Nephron progenitor cell (in vitro differentiated cells): ENCODE data around the gene NAP1L5.
A peak's percentile ranks its signal among the peaks of the same experiment; 100 is the strongest.

ENCODE experiments used
- DNase-seq: peaks from one replicate; pipeline ENCODE4 v3.0.0; 2021
- H3K27ac Mint-ChIP-seq: 2 replicates; pipeline ENCODE4 v1.8.0; 2021; ENCODE audit warnings: mild to moderate bottlenecking, moderate library complexity, mixed read lengths
- H3K27me3 Mint-ChIP-seq: 2 replicates; pipeline ENCODE4 v1.8.0; 2021; ENCODE audit warnings: mild to moderate bottlenecking, low read depth, mixed read lengths; ENCODE audit not compliant: poor library complexity
- H3K36me3 Mint-ChIP-seq: 2 replicates; pipeline ENCODE4 v1.8.0; 2021; ENCODE audit warnings: low read depth, mixed read lengths
- H3K4me1 Mint-ChIP-seq: 2 replicates; pipeline ENCODE4 v1.8.0; 2021; ENCODE audit warnings: mixed read lengths
- H3K4me3 Mint-ChIP-seq: 2 replicates; pipeline ENCODE4 v1.8.0; 2021; ENCODE audit warnings: mild to moderate bottlenecking, moderate library complexity, mixed read lengths
- H3K9me3 Mint-ChIP-seq: 2 replicates; pipeline ENCODE4 v1.8.0; 2021; ENCODE audit warnings: mild to moderate bottlenecking, moderate library complexity, mixed read lengths
- CTCF ChIP-seq: fragments of 200-600 bp; sonication (generic); IDR thresholded peaks from 2 replicates; pipeline ENCODE4 v1.5.0; 2021; ENCODE audit warnings: antibody characterized with exemption

NAP1L5 gene

GRCh38 chr4:88673886-88674285, 23.7 kb downstream of the NAP1L5 start:
- no peaks in the 10 kb centered on the region for H3K36me3 Mint-ChIP-seq
- H3K27ac Mint-ChIP-seq, result no peak overlapping the region
- no peak for DNase-seq
- no peaks in the 10 kb centered on the region for H3K9me3 Mint-ChIP-seq
- H3K4me3 Mint-ChIP-seq, result no peak overlapping the region
- no peak for TF ChIP-seq CTCF
- no peaks in the 10 kb centered on the region for H3K4me1 Mint-ChIP-seq
- H3K27me3 Mint-ChIP-seq, result no peaks in the 10 kb centered on the region

DNA sequence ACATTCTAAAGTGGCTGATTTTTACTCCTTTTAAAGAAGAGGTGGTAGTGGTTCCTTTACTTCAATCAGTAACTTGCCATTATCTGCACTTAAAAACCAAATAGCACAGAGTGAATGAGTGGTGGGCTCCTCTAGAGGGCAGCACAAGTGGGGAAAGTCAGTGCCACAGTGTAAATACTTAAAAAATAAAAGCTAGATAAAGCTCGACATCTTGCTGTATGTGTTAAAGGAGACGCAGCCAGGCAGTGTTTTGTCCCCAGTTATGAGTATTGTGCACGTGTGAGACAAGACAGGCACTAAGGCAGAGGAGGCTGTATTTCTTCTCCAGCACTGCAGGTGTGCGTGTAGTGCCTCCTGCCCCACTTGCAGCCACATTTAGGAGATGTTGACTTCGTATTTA, 24.6 kb downstream of the NAP1L5 start:
- Mint-ChIP-seq H3K4me1 (no peaks in the 10 kb centered on the region), H3K4me3 (no peak overlapping the region), H3K27ac (no peak overlapping the region), H3K9me3 (no peaks in the 10 kb centered on the region), H3K36me3 (no peaks in the 10 kb centered on the region), H3K27me3 (no peaks in the 10 kb centered on the region)
- peak; percentile 72 for TF ChIP-seq CTCF
- DNase-seq, result peak; percentile 35

- Mint-ChIP-seq H3K36me3 (no peaks in the 10 kb centered on the region), H3K27ac (no peak overlapping the region), H3K4me1 (no peaks in the 10 kb centered on the region), H3K27me3 (peaks cover 2% of the 10 kb centered on the region), H3K4me3 (no peak overlapping the region), H3K9me3 (no peaks in the 10 kb centered on the region)
- DNase-seq, result no peak
- TF ChIP-seq CTCF, result no peak
Measured at GRCh38 chr4:88661739-88662138, 35.9 kb downstream of the NAP1L5 start.

- H3K4me3 Mint-ChIP-seq, result no peak overlapping the region
- H3K9me3 Mint-ChIP-seq, result peaks cover 7% of the 10 kb centered on the region
- H3K36me3 Mint-ChIP-seq, result peaks cover 8% of the 10 kb centered on the region
Measured at GRCh38 chr4:88660446-88661294, 37.0 kb downstream of the NAP1L5 start.

DNA sequence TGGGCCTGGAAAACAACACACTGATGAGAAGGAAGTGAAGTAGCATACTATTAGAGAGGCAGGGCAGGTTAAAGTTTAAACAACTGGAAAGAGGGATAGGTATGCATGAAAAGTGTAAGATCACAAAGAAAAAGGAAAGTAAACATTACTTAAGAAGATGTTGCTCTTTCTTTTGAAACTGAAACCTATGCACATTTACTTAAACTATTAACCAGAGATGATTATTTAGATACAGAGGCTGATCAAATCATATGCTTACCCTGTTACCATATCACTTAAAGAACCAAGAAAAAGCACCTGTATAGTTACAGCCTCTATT, 37.8 kb downstream of the NAP1L5 start:
- Mint-ChIP-seq H3K9me3 (peaks cover 10% of the 10 kb centered on the region), H3K36me3 (peaks cover 15% of the 10 kb centered on the region), H3K27me3 (peaks cover 2% of the 10 kb centered on the region), H3K4me3 (no peak overlapping the region), H3K27ac (no peak overlapping the region), H3K4me1 (no peaks in the 10 kb centered on the region)
- no peak for DNase-seq
- TF ChIP-seq CTCF, result no peak

More at GRCh38 chr4:88660446-88661294, 37.0 kb downstream of the NAP1L5 start:
- TF ChIP-seq CTCF, result no peak
- peaks cover 2% of the 10 kb centered on the region for H3K27me3 Mint-ChIP-seq
- H3K4me1 Mint-ChIP-seq, result no peaks in the 10 kb centered on the region
- DNase-seq, result no peak
- no peak overlapping the region for H3K27ac Mint-ChIP-seq
